22Rv1 (cell line): ENCODE measurements around the gene NRG3.

ENCODE experiments used
- CTCF ChIP-seq: fragments of 450-650 bp; IDR thresholded peaks from 2 replicates; pipeline ENCODE4 v1.5.1; 2017; ENCODE audit warnings: mild to moderate bottlenecking
- ZFX ChIP-seq: fragments of 450-650 bp; IDR thresholded peaks from 2 replicates; pipeline ENCODE4 v1.6.1; 2017; ENCODE audit warnings: antibody characterized with exemption, borderline replicate concordance

- TF ChIP-seq CTCF (no peak), ZFX (no peak)
These were observed 1.6 kb upstream of the NRG3 start for GRCh38 chr10:81873231-81873931.
